ENCODE results near the gene CD247.

The CD247 gene

DNA sequence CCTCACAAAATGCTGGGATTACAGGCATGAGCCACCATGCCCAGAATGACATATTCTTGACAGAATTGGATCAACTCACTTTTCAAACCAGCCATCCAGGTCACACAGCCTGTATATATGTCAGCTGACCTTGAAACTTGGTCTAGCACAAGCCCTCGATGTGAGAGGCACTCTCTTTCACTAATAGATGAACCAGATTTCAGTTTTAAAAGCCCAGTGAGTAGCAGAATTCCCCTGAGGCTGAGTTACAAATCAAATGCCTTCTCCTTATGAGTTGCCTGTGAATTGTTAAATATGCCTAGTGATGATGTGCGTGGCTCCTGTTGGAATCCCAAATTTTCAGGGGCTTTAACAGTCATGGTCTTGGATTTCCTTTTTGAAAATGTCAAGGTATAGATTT lies 88.7 kb downstream of the CD247 start:
- H3K9me3 ChIP-seq (ENCODE audit: low read length) = no peaks in the 10 kb centered on the region
- no peaks in the 10 kb centered on the region for H3K36me3 ChIP-seq (ENCODE audit: insufficient read depth, low read length)
- H3K9ac ChIP-seq (ENCODE audit: low read length) = no peak overlapping the region
- no peak overlapping the region for H3K4me3 ChIP-seq (ENCODE audit: low read depth in 1 of 2, low read length in 2 of 2)
- no peak overlapping the region for H3K27ac ChIP-seq (ENCODE audit: low read depth, low read length)
- H3K4me1 ChIP-seq (ENCODE audit: insufficient read depth, low read length) = no peaks in the 10 kb centered on the region
- H3K27me3 ChIP-seq (ENCODE audit: control insufficient read depth in 1 of 2, insufficient read depth in 2 of 2, low read length in 2 of 2) = no peaks in the 10 kb centered on the region

DNA sequence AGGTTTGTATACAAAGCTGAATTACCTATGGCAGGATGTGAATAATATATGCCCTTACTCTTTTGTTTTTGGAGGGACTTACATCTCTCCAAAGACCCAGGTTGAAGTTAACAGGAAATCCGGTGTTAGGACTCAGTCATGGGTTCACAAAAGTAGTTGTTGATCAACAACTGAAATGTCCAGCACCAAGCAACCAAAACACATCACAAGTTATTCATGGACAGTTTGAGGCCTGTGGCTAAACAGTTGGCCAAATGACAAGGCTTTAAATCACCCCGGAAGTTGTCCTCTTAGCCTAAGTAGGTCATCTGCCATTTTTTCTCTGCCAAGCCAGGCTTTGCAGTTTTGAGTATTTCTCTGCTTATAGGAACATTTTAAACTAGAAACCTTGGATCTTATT lies 89.9 kb downstream of the CD247 start:
- H3K36me3 ChIP-seq (ENCODE audit: insufficient read depth, low read length) = no peaks in the 10 kb centered on the region
- H3K9ac ChIP-seq (ENCODE audit: low read length) = no peak overlapping the region
- no peak overlapping the region for H3K27ac ChIP-seq (ENCODE audit: low read depth, low read length)
- H3K4me1 ChIP-seq (ENCODE audit: insufficient read depth, low read length) = no peaks in the 10 kb centered on the region
- no peaks in the 10 kb centered on the region for H3K9me3 ChIP-seq (ENCODE audit: low read length)
- H3K27me3 ChIP-seq (ENCODE audit: control insufficient read depth in 1 of 2, insufficient read depth in 2 of 2, low read length in 2 of 2) = no peaks in the 10 kb centered on the region
- H3K4me3 ChIP-seq (ENCODE audit: low read depth in 1 of 2, low read length in 2 of 2) = no peak overlapping the region

DNA sequence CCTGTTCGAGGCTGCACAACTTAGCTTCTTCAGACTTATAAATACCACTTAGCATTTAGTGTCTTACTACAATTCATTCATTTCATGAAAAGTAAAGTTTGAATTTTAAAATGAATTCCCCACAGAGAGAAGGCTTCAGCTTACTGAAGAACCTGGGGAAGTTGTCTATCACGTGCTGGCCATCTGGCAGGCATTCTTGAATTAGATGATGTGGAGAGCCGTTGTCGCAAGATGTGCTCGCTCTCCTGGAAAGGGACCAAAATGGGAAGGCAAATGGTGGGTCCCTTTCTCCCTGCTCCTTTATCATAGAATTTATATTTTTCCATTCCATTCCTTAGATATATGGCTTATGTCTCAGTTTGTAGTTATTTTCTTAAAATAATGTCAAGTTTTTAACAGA lies 90.5 kb downstream of the CD247 start:
- Histone ChIP-seq H3K9me3 (ENCODE audit: low read length) (no peaks in the 10 kb centered on the region), H3K27ac (ENCODE audit: low read depth, low read length) (no peak overlapping the region), H3K36me3 (ENCODE audit: insufficient read depth, low read length) (no peaks in the 10 kb centered on the region)

DNA sequence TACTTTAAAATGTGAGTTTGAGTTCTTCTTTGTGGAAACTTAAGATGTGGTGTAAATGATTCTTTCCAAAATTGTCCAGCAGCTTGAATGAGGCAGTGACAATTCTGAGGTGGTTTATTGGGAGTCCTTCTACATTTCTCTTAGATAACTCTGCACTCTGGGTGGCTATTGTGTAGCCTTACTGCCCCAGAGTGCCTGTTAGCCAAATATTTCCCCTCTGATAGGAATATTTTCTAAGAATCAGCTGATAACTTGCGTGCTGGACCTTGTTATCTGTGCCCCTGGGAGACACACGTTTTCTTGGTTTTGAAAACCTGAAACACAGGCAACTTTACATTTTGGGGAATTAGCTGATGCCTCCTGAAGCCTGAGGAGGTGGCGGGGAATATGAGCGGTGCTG lies 91.6 kb downstream of the CD247 start:
- H3K4me1 ChIP-seq (ENCODE audit: insufficient read depth, low read length) = no peaks in the 10 kb centered on the region
- no peak overlapping the region for H3K9ac ChIP-seq (ENCODE audit: low read length)
- H3K4me3 ChIP-seq (ENCODE audit: low read depth in 1 of 2, low read length in 2 of 2) = no peak overlapping the region
- no peaks in the 10 kb centered on the region for H3K9me3 ChIP-seq (ENCODE audit: low read length)
- no peaks in the 10 kb centered on the region for H3K27me3 ChIP-seq (ENCODE audit: control insufficient read depth in 1 of 2, insufficient read depth in 2 of 2, low read length in 2 of 2)
- no peaks in the 10 kb centered on the region for H3K36me3 ChIP-seq (ENCODE audit: insufficient read depth, low read length)
- H3K27ac ChIP-seq (ENCODE audit: low read depth, low read length) = no peak overlapping the region

More for the DNA sequence above, 90.5 kb downstream of the CD247 start:
- no peaks in the 10 kb centered on the region for H3K27me3 ChIP-seq (ENCODE audit: control insufficient read depth in 1 of 2, insufficient read depth in 2 of 2, low read length in 2 of 2)
- no peak overlapping the region for H3K4me3 ChIP-seq (ENCODE audit: low read depth in 1 of 2, low read length in 2 of 2)
- H3K9ac ChIP-seq (ENCODE audit: low read length) = no peak overlapping the region
- no peaks in the 10 kb centered on the region for H3K4me1 ChIP-seq (ENCODE audit: insufficient read depth, low read length)

DNA sequence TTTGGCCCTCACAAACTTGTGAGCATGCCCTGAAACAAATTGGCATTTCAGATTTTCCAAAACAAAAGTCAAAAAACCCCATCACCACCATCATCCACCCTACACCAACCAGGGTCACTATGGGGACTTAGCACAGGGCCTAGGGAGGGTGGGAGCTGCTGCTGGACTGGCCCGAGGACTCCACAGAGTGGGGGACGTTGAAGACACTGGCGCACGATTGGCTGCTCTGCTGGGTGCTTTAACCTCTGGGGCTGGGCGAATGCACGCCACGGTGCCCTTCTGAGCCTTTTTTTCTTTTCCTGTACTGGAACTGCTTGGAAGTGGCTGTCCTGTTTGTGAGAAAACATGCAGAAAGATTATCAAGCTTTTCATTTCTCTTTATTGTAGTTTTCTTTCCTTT lies 92.8 kb downstream of the CD247 start:
- Histone ChIP-seq H3K27ac (ENCODE audit: low read depth, low read length) (no peak overlapping the region), H3K36me3 (ENCODE audit: insufficient read depth, low read length) (no peaks in the 10 kb centered on the region), H3K27me3 (ENCODE audit: control insufficient read depth in 1 of 2, insufficient read depth in 2 of 2, low read length in 2 of 2) (no peaks in the 10 kb centered on the region), H3K9ac (ENCODE audit: low read length) (no peak overlapping the region), H3K4me3 (ENCODE audit: low read depth in 1 of 2, low read length in 2 of 2) (no peak overlapping the region), H3K4me1 (ENCODE audit: insufficient read depth, low read length) (no peaks in the 10 kb centered on the region), H3K9me3 (ENCODE audit: low read length) (no peaks in the 10 kb centered on the region)

DNA sequence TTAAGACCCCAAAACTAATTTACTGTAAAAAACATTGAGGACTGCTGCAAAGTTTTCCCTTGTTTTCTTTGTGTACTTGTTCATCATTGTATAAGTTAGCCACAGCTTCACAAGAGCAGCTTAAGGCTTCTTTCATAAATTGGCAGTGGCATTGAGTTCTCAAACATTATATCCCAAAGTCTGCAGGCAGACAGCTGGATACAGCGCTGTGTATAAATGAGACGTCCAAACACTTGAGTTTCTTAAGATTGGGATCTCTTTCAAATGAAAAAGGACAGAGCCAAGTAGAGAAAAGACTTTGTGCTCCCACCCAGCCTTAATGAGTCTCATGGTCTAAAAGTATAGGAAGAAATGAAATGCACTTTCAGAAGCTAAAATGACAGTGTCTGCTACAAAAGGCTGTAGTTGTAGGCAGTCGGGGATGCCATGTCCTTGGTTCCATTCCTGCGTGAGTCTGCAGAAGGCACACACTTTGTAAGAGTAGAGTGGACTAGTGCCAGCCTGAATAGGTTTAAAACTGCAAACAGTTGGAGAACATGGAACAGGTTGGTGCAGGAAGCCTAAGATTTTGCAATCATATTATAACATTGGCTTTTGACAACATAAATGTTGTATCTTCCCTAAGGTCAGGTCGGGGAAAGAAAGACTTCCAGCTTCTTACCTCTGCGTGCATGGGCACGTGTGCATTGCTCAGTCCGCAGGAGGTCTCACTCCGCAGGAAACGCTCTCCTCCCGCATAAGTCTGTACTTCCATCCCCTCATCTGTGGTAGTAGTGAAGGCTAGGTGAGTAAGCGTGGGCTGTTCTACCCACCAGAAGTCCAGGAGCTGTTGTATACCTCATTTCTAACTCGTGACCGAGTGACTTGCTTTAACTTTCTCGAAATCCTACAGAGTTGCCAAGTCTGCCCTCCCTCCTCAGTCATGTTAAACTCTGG lies 94.4 kb downstream of the CD247 start:
- Histone ChIP-seq H3K27me3 (ENCODE audit: control insufficient read depth in 1 of 2, insufficient read depth in 2 of 2, low read length in 2 of 2) (no peaks in the 10 kb centered on the region), H3K9ac (ENCODE audit: low read length) (no peak overlapping the region), H3K4me1 (ENCODE audit: insufficient read depth, low read length) (no peaks in the 10 kb centered on the region), H3K27ac (ENCODE audit: low read depth, low read length) (no peak overlapping the region), H3K36me3 (ENCODE audit: insufficient read depth, low read length) (no peaks in the 10 kb centered on the region), H3K4me3 (ENCODE audit: low read depth in 1 of 2, low read length in 2 of 2) (no peak overlapping the region), H3K9me3 (ENCODE audit: low read length) (no peaks in the 10 kb centered on the region)

DNA sequence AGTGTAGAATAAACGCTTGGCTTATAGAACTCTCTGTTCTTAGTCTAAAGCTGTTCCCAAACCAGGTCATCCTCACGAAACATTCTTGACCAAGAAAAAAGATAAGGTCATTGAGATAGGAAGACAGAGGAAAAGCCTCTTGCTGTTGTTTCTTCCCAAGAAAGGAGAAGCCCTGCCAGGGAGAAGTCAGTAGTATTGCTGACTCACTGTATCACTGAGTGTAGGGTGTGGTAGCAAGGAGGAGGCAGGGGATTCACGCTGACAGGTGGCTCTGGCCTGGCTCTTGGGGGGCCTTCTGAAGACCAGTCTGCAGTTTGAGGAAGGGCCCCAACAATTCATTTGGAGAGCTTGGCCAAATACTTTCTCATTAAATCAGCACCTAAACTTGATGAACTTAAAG lies 97.8 kb downstream of the CD247 start:
- Histone ChIP-seq H3K9me3 (ENCODE audit: low read length) (no peaks in the 10 kb centered on the region), H3K27me3 (ENCODE audit: control insufficient read depth in 1 of 2, insufficient read depth in 2 of 2, low read length in 2 of 2) (no peaks in the 10 kb centered on the region), H3K4me3 (ENCODE audit: low read depth in 1 of 2, low read length in 2 of 2) (no peak overlapping the region), H3K4me1 (ENCODE audit: insufficient read depth, low read length) (no peaks in the 10 kb centered on the region), H3K36me3 (ENCODE audit: insufficient read depth, low read length) (peaks cover 18% of the 10 kb centered on the region), H3K9ac (ENCODE audit: low read length) (no peak overlapping the region), H3K27ac (ENCODE audit: low read depth, low read length) (no peak overlapping the region)

DNA sequence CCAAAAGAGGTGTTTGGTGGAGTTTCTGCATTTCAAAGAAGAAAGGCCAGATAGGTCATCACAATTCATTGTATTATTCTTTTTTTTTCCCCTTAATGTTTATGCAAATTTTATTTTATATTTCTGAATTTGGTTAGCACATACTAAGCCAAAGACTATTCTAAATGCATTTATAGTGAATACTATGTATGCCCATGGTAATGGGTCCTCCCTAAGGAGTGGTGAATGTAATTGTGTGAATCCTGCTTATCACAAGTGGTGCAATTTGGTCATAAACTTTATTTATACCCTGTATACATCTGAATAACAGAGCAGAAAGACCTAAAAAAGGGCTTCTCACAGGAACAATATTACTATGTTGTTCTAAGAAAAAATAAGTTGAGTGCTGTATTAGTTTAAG lies 99.1 kb downstream of the CD247 start:
- Histone ChIP-seq H3K27ac (ENCODE audit: low read depth, low read length) (no peak overlapping the region), H3K36me3 (ENCODE audit: insufficient read depth, low read length) (peaks cover 30% of the 10 kb centered on the region), H3K4me1 (ENCODE audit: insufficient read depth, low read length) (no peaks in the 10 kb centered on the region), H3K27me3 (ENCODE audit: control insufficient read depth in 1 of 2, insufficient read depth in 2 of 2, low read length in 2 of 2) (no peaks in the 10 kb centered on the region), H3K4me3 (ENCODE audit: low read depth in 1 of 2, low read length in 2 of 2) (no peak overlapping the region), H3K9me3 (ENCODE audit: low read length) (no peaks in the 10 kb centered on the region), H3K9ac (ENCODE audit: low read length) (no peak overlapping the region)

DNA sequence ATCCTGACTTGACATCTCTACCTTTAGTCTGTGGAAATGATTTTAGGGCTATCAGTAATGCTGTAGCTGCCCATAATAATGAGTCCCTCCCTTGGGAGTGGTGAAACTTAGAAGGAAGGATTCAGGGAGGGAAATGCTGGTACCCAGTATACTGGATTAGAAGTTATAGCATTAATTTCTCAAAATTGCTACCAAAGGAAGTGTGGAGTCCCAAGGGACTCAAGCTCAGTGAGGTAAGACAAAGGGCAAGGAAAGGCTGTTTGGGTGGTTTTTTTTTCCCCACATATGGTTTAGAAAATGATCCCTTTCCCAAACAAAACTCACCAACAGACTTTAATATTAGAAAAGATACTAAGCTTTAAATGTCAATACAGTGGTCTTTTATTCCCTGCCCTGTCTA lies 99.9 kb downstream of the CD247 start:
- Histone ChIP-seq H3K4me1 (ENCODE audit: insufficient read depth, low read length) (no peaks in the 10 kb centered on the region), H3K27ac (ENCODE audit: low read depth, low read length) (no peak overlapping the region), H3K4me3 (ENCODE audit: low read depth in 1 of 2, low read length in 2 of 2) (no peak overlapping the region), H3K36me3 (ENCODE audit: insufficient read depth, low read length) (peaks cover 30% of the 10 kb centered on the region), H3K9ac (ENCODE audit: low read length) (no peak overlapping the region), H3K9me3 (ENCODE audit: low read length) (no peaks in the 10 kb centered on the region), H3K27me3 (ENCODE audit: control insufficient read depth in 1 of 2, insufficient read depth in 2 of 2, low read length in 2 of 2) (no peaks in the 10 kb centered on the region)

DNA sequence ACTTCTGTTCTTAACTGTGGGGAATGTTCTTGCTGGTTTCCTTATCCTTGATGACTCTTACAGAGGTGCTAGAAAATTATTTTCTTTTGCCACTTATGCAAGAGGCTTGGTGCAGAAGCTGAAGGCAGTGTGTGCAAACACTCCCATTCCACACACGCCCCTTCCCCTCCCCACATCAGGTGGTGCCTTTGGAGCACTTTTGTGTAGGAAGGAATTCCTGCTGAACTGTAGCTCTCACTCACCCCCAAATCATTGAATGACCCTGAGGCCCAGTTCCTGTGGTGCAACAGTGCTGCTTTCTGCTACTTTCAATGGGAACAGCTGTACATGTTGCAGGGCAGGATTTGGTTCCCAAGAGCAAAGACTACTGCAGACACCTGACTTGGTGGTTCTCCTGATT lies 101.8 kb downstream of the CD247 start:
- Histone ChIP-seq H3K4me3 (ENCODE audit: low read depth in 1 of 2, low read length in 2 of 2) (no peak overlapping the region), H3K36me3 (ENCODE audit: insufficient read depth, low read length) (peaks cover 48% of the 10 kb centered on the region), H3K27me3 (ENCODE audit: control insufficient read depth in 1 of 2, insufficient read depth in 2 of 2, low read length in 2 of 2) (no peaks in the 10 kb centered on the region), H3K9me3 (ENCODE audit: low read length) (no peaks in the 10 kb centered on the region), H3K4me1 (ENCODE audit: insufficient read depth, low read length) (no peaks in the 10 kb centered on the region), H3K27ac (ENCODE audit: low read depth, low read length) (no peak overlapping the region), H3K9ac (ENCODE audit: low read length) (no peak overlapping the region)

DNA sequence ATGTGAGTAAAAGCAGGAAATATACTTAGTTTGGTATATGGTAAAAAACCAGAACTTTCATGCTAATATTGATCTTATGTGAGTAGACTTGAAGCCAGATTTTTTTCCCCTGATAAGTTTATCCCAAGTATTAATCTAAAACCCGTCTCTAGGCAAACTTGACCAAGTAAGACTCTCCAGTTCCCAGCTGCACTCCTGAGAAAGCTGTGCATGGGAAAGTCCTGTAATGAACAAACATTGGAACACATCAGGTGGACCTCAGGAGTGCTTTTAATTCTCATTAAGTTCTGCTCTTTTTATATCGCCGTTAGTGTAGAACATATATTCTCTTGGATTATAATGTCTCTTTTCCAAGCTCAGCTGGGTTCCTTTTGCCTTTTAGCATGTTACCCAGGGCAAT lies 105.0 kb downstream of the CD247 start:
- no peaks in the 10 kb centered on the region for H3K4me1 ChIP-seq (ENCODE audit: insufficient read depth, low read length)
- no peaks in the 10 kb centered on the region for H3K9me3 ChIP-seq (ENCODE audit: low read length)
- no peak overlapping the region for H3K4me3 ChIP-seq (ENCODE audit: low read depth in 1 of 2, low read length in 2 of 2)
- no peak overlapping the region for H3K27ac ChIP-seq (ENCODE audit: low read depth, low read length)
- no peaks in the 10 kb centered on the region for H3K27me3 ChIP-seq (ENCODE audit: control insufficient read depth in 1 of 2, insufficient read depth in 2 of 2, low read length in 2 of 2)
- peaks cover 50% of the 10 kb centered on the region for H3K36me3 ChIP-seq (ENCODE audit: insufficient read depth, low read length)
- no peak overlapping the region for H3K9ac ChIP-seq (ENCODE audit: low read length)

DNA sequence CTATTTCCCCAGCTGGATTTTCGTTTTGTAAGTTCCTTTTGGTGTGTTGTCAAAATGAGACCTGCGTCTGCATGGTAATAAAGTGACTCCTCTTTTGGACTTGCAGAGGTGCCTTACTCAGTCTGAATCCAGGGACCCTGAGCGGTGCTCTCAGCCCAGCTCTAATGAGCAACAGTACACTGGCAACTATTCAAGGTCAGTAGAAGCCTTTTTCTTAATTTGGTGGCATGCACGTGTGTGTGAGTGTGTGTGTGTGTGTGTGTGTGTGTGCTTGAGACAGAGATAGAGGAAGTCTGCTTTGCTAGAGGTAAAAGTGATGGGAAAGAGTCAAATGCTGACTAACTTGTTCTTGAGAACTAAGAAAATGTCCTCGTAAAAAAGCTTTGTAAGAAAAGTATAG lies 105.4 kb downstream of the CD247 start:
- Histone ChIP-seq H3K4me1 (ENCODE audit: insufficient read depth, low read length) (no peaks in the 10 kb centered on the region), H3K27me3 (ENCODE audit: control insufficient read depth in 1 of 2, insufficient read depth in 2 of 2, low read length in 2 of 2) (no peaks in the 10 kb centered on the region), H3K27ac (ENCODE audit: low read depth, low read length) (no peak overlapping the region), H3K36me3 (ENCODE audit: insufficient read depth, low read length) (peaks cover 50% of the 10 kb centered on the region), H3K9ac (ENCODE audit: low read length) (no peak overlapping the region), H3K4me3 (ENCODE audit: low read depth in 1 of 2, low read length in 2 of 2) (no peak overlapping the region), H3K9me3 (ENCODE audit: low read length) (no peaks in the 10 kb centered on the region)
